ENCODE results near the gene ATP6AP1. TPM values are rescaled to one million over a fixed set of nuclear protein-coding genes. Genes with fewer than 3 reads are reported as not detected.
A peak's percentile ranks its signal among the peaks of the same experiment; 100 is the strongest.

ATP6AP1 gene
- polyA plus RNA-seq, 1 donor (not counting 4 experiments of a cell fraction or from before 2014, with no cell fraction given) = 42.4 TPM

DNA sequence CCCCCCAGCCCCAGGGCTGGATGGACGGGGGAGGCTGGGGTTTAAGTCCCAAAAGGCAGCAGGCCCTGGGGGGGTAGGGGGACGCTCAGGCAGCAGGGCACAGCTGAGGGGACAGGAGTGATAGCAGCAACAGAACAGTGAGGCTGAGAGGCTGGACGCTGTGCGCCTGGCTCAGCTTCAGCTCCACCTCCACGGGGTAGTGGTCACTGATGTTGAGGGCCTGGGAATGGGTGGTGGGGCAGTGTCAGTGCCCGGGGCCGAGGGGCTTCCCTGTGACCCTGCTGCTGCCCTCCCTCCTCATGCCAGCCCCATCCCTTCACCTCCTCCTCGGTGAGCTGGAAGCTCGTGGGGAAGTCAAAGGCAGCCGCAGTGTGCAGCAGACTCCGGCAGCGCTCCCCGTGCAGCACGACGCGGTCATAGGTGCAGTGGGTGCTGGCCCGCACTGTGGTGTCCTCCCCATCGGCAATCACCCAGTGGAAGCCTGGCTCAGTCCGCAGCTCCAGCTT lies 25.8 kb upstream of the ATP6AP1 start:
- no peak overlapping the region for H3K9ac ChIP-seq (ENCODE audit: control insufficient read depth, extremely low read depth, insufficient read depth, low read length)
- FAIRE-seq (no peak), DNase-seq (ENCODE audit: low read depth, low spot score) (no peak)
- H3K79me2 ChIP-seq (ENCODE audit: control insufficient read depth, insufficient read depth, low read length) = peaks cover 13% of the 10 kb centered on the region
- no peaks in the 10 kb centered on the region for H3K9me3 ChIP-seq (ENCODE audit: control insufficient read depth, low read depth, low read length)
- H3K36me3 ChIP-seq (ENCODE audit: control insufficient read depth in 2 of 2, extremely low read depth in 1 of 2, insufficient read depth in 2 of 2, low read length in 2 of 2) = peaks cover 6 to 18% of the 10 kb centered on the region in 2 experiments
- H3K27me3 ChIP-seq (ENCODE audit: control insufficient read depth, extremely low read depth, insufficient read depth, low read length) = no peaks in the 10 kb centered on the region
- H3K4me3 ChIP-seq (ENCODE audit: control insufficient read depth in 2 of 3, extremely low read depth in 1 of 3, insufficient read depth in 2 of 3, low read depth in 1 of 3, low read length in 3 of 3) = no peak overlapping the region
- no peaks in the 10 kb centered on the region for H4K20me1 ChIP-seq (ENCODE audit: control insufficient read depth, extremely low read depth, insufficient read depth, low read length)
- dilution Hi-C loops (cut with MboI; ENCODE audit: extremely low pct_ligation_motif_present, low sequenced_read_pairs) = no loop called here
- no peak overlapping the region for H2AFZ ChIP-seq (ENCODE audit: control insufficient read depth, low read length)
- H3K27ac ChIP-seq (ENCODE audit: control insufficient read depth, insufficient read depth, low read length) = peak overlapping the region; percentile 4
- H3K9me1 ChIP-seq (ENCODE audit: control insufficient read depth, extremely low read depth, insufficient read depth, low read length) = no peaks in the 10 kb centered on the region
- TF ChIP-seq, protein P1, sequence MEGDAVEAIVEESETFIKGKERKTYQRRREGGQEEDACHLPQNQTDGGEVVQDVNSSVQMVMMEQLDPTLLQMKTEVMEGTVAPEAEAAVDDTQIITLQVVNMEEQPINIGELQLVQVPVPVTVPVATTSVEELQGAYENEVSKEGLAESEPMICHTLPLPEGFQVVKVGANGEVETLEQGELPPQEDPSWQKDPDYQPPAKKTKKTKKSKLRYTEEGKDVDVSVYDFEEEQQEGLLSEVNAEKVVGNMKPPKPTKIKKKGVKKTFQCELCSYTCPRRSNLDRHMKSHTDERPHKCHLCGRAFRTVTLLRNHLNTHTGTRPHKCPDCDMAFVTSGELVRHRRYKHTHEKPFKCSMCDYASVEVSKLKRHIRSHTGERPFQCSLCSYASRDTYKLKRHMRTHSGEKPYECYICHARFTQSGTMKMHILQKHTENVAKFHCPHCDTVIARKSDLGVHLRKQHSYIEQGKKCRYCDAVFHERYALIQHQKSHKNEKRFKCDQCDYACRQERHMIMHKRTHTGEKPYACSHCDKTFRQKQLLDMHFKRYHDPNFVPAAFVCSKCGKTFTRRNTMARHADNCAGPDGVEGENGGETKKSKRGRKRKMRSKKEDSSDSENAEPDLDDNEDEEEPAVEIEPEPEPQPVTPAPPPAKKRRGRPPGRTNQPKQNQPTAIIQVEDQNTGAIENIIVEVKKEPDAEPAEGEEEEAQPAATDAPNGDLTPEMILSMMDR (optimal IDR thresholded peaks at IDR 0.05 in 1 of 3, IDR thresholded peaks at IDR 0.05 in 1 of 3, conservative IDR thresholded peaks at IDR 0.05 in 1 of 3; ENCODE audit: extremely low read depth in 1 of 3, insufficient read depth in 2 of 3, low read length in 3 of 3) = no peak
- TF ChIP-seq EZH2 (IDR thresholded peaks at IDR 0.05; ENCODE audit: low read length) = no peak
- no peak overlapping the region for H3K4me2 ChIP-seq (ENCODE audit: control insufficient read depth, extremely low read depth, insufficient read depth, low read depth, low read length)
- peaks cover 2% of the 10 kb centered on the region for H3K4me1 ChIP-seq (ENCODE audit: control insufficient read depth, extremely low read depth, insufficient read depth, low read length)

DNA sequence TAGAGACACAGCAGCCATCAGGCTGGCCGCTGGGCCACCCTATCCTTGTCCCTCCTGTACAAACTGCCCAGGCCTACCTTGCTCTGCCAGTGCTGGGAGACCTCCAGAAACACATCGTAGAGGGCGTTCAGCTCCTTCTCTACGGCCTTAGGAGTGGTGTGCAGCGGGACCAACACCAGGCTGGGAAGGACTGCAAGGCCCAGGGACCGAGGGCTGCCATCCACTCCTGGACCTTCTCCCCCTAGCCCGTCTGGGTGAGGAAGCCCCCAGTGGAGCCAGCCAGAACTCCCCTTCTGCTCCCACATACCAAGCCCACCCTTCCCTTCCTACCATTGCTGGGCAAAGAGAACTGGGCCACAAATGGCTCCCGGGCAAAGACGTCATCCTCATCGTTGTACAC lies 25.3 kb upstream of the ATP6AP1 start:
- Histone ChIP-seq H3K27me3 (ENCODE audit: control insufficient read depth, extremely low read depth, insufficient read depth, low read length) (no peaks in the 10 kb centered on the region), H4K20me1 (ENCODE audit: control insufficient read depth, extremely low read depth, insufficient read depth, low read length) (no peaks in the 10 kb centered on the region), H3K36me3 (ENCODE audit: control insufficient read depth in 2 of 2, extremely low read depth in 1 of 2, insufficient read depth in 2 of 2, low read length in 2 of 2) (peaks cover 6 to 18% of the 10 kb centered on the region in 2 experiments), H3K4me3 (ENCODE audit: control insufficient read depth in 2 of 3, extremely low read depth in 1 of 3, insufficient read depth in 2 of 3, low read depth in 1 of 3, low read length in 3 of 3) (no peak overlapping the region), H3K9me3 (ENCODE audit: control insufficient read depth, low read depth, low read length) (no peaks in the 10 kb centered on the region), H3K4me2 (ENCODE audit: control insufficient read depth, extremely low read depth, insufficient read depth, low read depth, low read length) (no peak overlapping the region), H3K79me2 (ENCODE audit: control insufficient read depth, insufficient read depth, low read length) (peaks cover 13% of the 10 kb centered on the region), H2AFZ (ENCODE audit: control insufficient read depth, low read length) (no peak overlapping the region), H3K9me1 (ENCODE audit: control insufficient read depth, extremely low read depth, insufficient read depth, low read length) (no peaks in the 10 kb centered on the region), H3K9ac (ENCODE audit: control insufficient read depth, extremely low read depth, insufficient read depth, low read length) (no peak overlapping the region), H3K27ac (ENCODE audit: control insufficient read depth, insufficient read depth, low read length) (no peak overlapping the region), H3K4me1 (ENCODE audit: control insufficient read depth, extremely low read depth, insufficient read depth, low read length) (peaks cover 2% of the 10 kb centered on the region)
- TF ChIP-seq, protein P1 (optimal IDR thresholded peaks at IDR 0.05 in 1 of 3, IDR thresholded peaks at IDR 0.05 in 1 of 3, conservative IDR thresholded peaks at IDR 0.05 in 1 of 3; ENCODE audit: extremely low read depth in 1 of 3, insufficient read depth in 2 of 3, low read length in 3 of 3) = no peak
- no peak for TF ChIP-seq EZH2 (IDR thresholded peaks at IDR 0.05; ENCODE audit: low read length)
- dilution Hi-C loops (cut with MboI; ENCODE audit: extremely low pct_ligation_motif_present, low sequenced_read_pairs) = no loop called here
- FAIRE-seq (no peak), DNase-seq (ENCODE audit: low read depth, low spot score) (no peak)

Data from keratinocyte (primary cell).